ENCODE data around the gene DIS3.

DIS3 gene

GRCh38 chr13:72805676-72806346 lies 24.1 kb upstream of the DIS3 start:
- Histone ChIP-seq H3K79me2 (ENCODE audit: insufficient read depth, low read length) (no peaks in the 10 kb centered on the region), H3K4me3 (ENCODE audit: insufficient read depth, low read length, poor library complexity, severe bottlenecking) (no peak overlapping the region), H4K20me1 (ENCODE audit: low read depth, low read length) (no peaks in the 10 kb centered on the region), H3K9ac (ENCODE audit: low read length) (no peak overlapping the region), H3K9me2 (replicated peaks; ENCODE audit: insufficient read depth, low read length) (no peaks in the 10 kb centered on the region), H3K36me3 (ENCODE audit: low read length) (peaks cover 3% of the 10 kb centered on the region; the same call in 1 of the 2 replicates), H3F3A (ENCODE audit: insufficient read depth) (peaks cover 9% of the 10 kb centered on the region), H3K4me2 (ENCODE audit: low read depth, low read length, poor library complexity, severe bottlenecking) (no peak overlapping the region), H3K27ac (ENCODE audit: low read depth, low read length) (no peak overlapping the region), H3K27me3 (ENCODE audit: low read length) (no peaks in the 10 kb centered on the region), H2AFZ (ENCODE audit: low read depth, low read length, severe bottlenecking) (no peak overlapping the region), H3K9me3 (ENCODE audit: insufficient read depth, low read length) (no peaks in the 10 kb centered on the region)
- TF ChIP-seq CTCF (IDR thresholded peaks at IDR 0.05; ENCODE audit: insufficient read depth, low read length, poor library complexity, severe bottlenecking) (no peak), EZH2phosphoT487 (conservative IDR thresholded peaks at IDR 0.05; ENCODE audit: low read length) (no peak)

- no peaks in the 10 kb centered on the region for H3K79me2 ChIP-seq (ENCODE audit: insufficient read depth, low read length)
- TF ChIP-seq EZH2phosphoT487 (conservative IDR thresholded peaks at IDR 0.05; ENCODE audit: low read length) (no peak), CTCF (IDR thresholded peaks at IDR 0.05; ENCODE audit: insufficient read depth, low read length, poor library complexity, severe bottlenecking) (no peak)
- H3F3A ChIP-seq (ENCODE audit: insufficient read depth): peaks cover 9% of the 10 kb centered on the region
- H3K9me3 ChIP-seq (ENCODE audit: insufficient read depth, low read length): no peaks in the 10 kb centered on the region
- peaks cover 10% of the 10 kb centered on the region; the same call in 1 of the 2 replicates for H3K36me3 ChIP-seq (ENCODE audit: low read length)
- no peak overlapping the region for H3K9ac ChIP-seq (ENCODE audit: low read length)
- no peaks in the 10 kb centered on the region for H3K27me3 ChIP-seq (ENCODE audit: low read length)
- no peak overlapping the region for H3K27ac ChIP-seq (ENCODE audit: low read depth, low read length)
- no peak overlapping the region for H2AFZ ChIP-seq (ENCODE audit: low read depth, low read length, severe bottlenecking)
- no peaks in the 10 kb centered on the region for H4K20me1 ChIP-seq (ENCODE audit: low read depth, low read length)
- no peak overlapping the region for H3K4me2 ChIP-seq (ENCODE audit: low read depth, low read length, poor library complexity, severe bottlenecking)
- no peaks in the 10 kb centered on the region for H3K9me2 ChIP-seq (replicated peaks; ENCODE audit: insufficient read depth, low read length)
- H3K4me3 ChIP-seq (ENCODE audit: insufficient read depth, low read length, poor library complexity, severe bottlenecking): no peak overlapping the region
Observed at GRCh38 chr13:72804301-72804700, 22.6 kb upstream of the DIS3 start.

- Histone ChIP-seq H3K9me2 (replicated peaks; ENCODE audit: insufficient read depth, low read length) (no peaks in the 10 kb centered on the region), H3K4me3 (ENCODE audit: insufficient read depth, low read length, poor library complexity, severe bottlenecking) (no peak overlapping the region), H4K20me1 (ENCODE audit: low read depth, low read length) (no peaks in the 10 kb centered on the region), H3K9me3 (ENCODE audit: insufficient read depth, low read length) (no peaks in the 10 kb centered on the region), H3F3A (ENCODE audit: insufficient read depth) (no peaks in the 10 kb centered on the region), H2AFZ (ENCODE audit: low read depth, low read length, severe bottlenecking) (no peak overlapping the region), H3K27ac (ENCODE audit: low read depth, low read length) (no peak overlapping the region), H3K9ac (ENCODE audit: low read length) (no peak overlapping the region), H3K27me3 (ENCODE audit: low read length) (no peaks in the 10 kb centered on the region), H3K79me2 (ENCODE audit: insufficient read depth, low read length) (0 out of 2 replicates have a peak, but pooled peaks cover 2% of the 10 kb centered on the region), H3K36me3 (ENCODE audit: low read length) (peaks cover 33% of the 10 kb centered on the region; the same call in 1 of the 2 replicates), H3K4me2 (ENCODE audit: low read depth, low read length, poor library complexity, severe bottlenecking) (no peak overlapping the region)
- TF ChIP-seq EZH2phosphoT487 (conservative IDR thresholded peaks at IDR 0.05; ENCODE audit: low read length) (no peak), CTCF (IDR thresholded peaks at IDR 0.05; ENCODE audit: insufficient read depth, low read length, poor library complexity, severe bottlenecking) (no peak)
Observed at GRCh38 chr13:72798817-72799216, 17.1 kb upstream of the DIS3 start.
